NCI-H1694 treated with DMSO at 0.1 percent for 48 hours (cell line): ENCODE measurements around the gene AVP.

Source experiments
- DNase-seq: peaks from one replicate; lab custom pipeline; 2025; lab: John Stamatoyannopoulos, UW

Gene AVP

DNA sequence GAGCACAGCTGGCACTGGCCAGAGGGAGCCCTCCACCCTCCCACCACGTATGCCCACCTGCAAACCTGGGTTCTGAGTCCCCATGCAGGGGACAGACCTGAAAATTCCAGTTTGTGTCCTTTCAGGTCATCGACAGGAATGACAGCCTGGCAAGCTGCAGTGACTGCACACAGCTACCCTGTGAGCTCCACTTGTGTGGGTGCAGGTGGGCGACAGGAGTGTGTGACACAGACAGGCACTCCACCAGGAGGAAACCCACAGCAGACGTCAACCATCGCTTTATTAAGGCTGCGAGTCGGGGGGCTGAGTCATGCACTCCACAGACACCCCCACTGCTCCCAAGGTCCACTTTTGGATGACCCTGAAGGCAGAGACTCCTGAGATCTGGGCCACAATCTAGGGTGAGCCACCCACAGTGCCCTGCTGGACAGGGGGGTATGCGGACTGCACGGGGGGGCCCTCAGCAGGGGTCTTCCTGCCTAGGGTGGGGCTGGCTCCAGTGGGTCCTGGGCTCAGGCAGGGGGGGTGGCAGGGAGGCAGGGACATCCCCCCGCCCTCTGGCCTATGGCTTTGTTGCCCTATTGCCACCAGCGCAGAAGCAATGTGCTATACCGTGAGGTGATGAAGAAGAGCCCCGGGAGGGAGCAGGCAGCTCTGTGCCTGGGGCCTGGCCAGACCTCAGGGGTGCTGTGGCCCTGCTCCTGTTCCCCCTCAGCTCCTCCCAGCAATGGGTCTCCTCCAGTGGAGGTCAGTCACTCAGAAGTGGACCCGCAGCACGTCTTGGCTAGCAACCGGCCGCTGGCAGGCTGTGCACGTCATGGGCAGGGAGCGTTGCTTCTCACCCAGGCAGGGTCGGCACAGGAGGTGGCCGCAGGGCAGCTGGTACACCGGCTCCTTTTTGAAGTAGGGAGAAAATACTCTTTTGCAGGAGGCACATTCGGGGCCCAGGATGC is 25.1 kb upstream of the AVP start:
- DNase-seq: no peak

DNA sequence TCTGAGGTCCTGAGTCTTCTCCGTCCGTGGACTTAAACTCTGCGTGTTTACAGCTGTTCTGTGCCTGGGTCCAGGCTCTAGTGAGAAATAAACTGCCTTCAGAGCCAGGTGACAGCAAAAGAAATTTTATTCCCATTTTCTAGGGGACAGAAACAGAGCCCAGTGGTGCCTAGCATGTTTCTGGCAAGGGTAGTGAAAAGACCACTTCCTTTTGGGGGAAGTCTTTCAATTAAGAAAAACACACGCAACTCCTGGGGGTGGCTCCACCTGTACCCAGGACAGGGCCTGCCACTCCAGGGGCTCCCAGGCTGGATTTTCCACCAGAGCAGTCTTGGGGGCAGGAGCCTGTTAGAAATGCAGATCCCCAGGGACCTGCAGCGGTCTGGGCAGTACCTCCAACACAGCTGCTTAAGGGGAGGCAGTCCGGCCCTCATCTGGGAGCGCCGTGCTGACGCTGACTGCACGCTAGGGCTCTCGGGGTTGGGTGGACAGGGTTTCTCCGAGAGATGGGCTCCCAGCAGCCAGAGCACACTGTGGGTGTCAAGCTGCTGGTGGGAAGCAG is 23.0 kb upstream of the AVP start:
- no peak for DNase-seq

DNA sequence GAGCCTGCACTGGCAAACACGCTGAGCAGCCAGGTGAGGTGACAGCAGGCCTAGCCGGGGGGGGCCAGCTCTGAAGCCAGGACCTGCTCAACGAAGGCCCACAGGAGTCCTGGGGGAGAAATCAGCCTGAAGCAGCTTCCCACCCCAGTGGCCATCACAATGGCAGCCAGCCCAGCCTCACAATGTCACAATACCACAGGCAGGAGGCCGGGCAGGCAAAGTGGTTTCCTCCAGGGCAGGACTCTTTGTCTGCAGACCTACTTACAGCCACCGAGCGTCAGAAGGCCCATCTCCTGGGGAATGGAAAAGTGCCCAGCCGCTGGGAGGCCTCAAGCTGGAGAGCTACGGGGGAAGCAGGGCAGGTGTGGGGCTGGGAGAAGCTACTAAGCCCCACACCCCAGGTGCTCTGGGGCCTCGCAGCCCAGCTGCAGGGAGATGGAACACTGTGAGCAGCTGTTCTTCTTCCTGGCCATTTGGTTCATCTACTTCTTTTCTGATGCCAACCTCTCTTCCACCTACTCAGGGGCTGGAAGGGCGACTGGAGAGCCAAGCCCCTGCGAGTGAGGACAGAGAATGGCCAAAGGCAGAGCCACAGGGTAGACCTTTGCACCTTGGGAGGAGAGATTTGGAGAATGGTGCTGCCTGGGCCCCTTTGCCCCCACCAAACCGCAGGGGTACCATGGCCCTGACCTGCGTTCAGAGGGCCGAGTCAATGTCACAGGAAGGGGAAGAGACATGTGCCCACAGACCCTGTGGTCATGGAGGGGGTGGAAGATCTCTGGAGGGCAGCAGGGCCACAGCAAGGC is 22.3 kb upstream of the AVP start:
- DNase-seq: no peak

- no peak for DNase-seq
These were observed 21.7 kb upstream of the AVP start for GRCh38 chr20:3106185-3106584.

DNA sequence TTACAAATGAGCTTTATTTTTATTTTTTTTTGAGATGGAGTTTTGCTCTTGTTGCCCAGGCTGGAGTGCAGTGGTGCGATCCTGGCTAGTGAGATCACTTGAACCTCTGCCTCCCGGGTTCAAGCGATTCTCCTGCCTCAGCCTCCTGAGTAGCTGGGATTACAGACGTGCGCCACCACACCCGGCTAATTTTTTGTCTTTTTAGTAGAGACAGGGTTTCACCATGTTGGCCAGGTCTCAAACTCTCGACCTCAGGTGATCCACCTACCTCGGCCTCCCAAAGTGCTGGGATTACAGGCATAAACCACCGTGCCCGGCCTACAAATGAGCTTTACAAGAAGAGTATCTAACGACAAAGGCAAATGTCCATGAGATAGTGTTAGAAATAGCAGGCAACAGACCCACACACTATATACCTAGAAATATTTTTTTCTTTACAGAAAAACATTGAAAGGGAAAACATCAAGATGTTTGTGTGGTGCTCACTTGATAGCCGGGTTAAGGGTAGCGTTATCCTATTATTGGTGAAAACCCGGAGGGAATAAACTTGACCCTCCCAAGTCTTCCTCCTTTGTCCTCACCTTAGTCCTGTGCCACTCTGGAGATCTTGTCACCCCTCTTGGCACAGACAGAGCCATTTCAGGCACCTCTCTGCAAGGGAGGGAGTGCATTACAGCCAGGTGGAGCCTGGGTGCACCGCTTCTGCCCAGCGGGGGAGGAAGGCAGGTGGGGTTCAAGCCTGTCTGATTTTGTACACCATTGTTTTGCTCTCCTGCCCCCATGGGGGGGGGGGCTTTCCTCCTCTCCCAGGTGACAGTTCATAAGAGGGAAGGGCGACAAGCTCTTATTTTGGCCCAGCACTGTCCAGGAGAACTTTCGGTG is 21.0 kb upstream of the AVP start:
- DNase-seq: no peak

DNA sequence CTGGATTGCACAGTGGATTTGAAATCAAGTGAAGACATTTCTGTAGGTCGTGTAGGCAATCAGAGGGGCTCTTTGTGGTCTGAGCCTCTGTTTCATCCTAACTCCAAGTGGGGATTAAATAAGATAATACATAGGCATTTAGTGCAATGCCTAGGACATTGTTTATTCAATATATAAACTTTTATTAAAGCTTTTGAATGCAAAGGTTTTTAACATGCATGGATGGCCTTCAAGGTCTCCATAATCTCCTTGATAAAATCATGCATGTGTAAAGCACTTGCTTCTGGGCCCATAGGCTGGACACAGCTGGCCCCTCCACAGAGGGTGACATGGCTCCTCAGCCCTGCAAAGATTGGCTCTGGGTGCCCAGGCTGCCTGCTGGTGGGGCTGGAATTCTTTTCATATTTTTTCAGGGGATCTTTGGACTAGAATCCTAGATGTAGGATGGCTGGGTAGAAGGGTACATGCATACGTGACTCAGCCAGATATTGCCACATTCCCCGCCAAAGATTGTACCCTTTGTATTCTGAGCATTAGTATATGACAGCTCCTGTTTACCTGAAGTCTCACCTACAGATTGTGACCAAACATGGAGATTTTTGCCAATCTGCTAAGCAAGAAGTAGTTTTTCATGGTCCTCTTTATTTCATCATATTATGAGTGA is 19.0 kb upstream of the AVP start:
- no peak for DNase-seq

DNA sequence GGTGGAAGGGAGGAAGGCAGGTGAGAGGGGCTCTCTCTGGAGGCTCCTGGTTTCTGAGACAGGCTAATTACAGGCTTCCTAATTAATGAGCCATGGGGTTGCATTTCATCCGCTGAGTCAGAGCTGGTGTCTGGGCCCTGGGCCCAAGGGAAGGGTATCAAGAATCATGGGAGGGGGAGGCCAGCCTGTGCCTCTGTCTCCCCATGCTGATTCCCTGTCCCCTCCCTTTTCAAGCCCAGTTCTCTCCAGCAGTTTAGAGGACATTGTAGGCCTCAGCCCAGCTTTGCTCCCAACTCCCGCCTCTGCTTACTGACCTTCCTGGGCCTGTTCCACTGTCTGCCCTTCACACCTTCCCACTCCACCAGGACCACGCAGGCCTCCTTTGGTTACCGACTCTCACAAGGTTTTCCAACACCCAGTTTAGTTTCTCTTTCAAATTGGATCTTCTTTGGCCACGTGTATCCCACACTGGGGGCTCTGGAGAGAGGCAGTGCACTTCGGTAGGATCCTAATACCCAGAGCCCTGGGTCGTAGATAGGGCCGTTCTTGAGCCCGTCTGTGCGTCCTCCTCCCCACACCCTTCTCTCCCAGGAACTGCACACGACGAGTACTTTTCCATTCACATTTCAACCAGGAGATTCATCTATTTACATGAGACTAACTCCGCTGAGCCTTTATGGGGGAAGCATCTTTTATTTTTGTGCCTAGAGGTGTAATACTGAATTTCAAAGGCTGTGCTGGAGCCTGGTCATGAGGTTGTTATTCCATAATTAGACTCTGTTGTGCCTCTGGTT is 18.2 kb upstream of the AVP start:
- DNase-seq: no peak

DNA sequence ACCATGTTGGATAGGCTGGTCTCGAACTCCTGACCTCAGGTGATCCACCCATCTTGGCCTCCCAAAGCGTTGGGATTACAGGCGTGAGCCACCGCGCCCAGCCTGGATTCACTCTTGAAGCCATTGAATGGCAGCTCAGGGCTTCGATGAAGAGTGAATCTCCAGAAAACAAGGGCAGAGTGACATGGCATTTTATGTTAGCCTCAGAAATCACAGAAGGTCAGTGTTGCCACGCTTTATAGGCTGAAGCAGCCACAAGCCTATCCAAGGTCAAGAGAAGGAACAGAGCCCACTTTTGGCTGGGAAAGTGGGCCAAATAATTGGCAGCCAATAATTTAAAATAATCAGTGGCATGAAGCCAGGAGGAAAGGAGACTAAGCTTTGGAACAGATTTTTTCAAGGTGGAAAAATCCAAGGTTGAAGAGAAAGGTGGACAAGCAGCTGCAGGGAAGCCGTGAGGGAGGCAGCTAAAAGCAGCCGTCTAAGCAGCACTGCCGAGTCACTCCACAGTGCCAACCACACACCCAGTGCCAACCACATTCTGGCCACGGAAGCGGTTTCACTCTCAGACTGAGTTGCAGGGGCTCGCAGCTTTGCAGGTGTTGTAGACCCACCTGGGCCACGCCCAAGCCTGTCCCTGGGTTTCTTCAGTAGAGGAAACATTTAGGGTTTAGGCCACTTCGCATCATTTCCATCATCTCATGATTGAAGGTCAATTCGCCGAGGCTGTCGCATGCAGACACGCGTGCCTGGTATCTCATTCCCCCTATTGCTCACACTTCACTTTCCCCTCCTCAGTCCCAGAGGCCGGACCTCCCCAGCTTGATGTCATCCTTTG is 17.4 kb upstream of the AVP start:
- DNase-seq: no peak

GRCh38 chr20:3101251-3101650 is 16.7 kb upstream of the AVP start:
- DNase-seq: no peak

GRCh38 chr20:3100480-3100879 is 16.0 kb upstream of the AVP start:
- no peak for DNase-seq

- DNase-seq: no peak
These were observed 10.5 kb upstream of the AVP start for GRCh38 chr20:3094848-3095629.

GRCh38 chr20:3093861-3094361 is 9.4 kb upstream of the AVP start:
- no peak for DNase-seq

GRCh38 chr20:3092611-3093379 is 8.3 kb upstream of the AVP start:
- DNase-seq: no peak

- no peak for DNase-seq
These were observed 6.0 kb upstream of the AVP start for GRCh38 chr20:3090565-3090964.

GRCh38 chr20:3088031-3088430 is 3.5 kb upstream of the AVP start:
- no peak for DNase-seq

DNA sequence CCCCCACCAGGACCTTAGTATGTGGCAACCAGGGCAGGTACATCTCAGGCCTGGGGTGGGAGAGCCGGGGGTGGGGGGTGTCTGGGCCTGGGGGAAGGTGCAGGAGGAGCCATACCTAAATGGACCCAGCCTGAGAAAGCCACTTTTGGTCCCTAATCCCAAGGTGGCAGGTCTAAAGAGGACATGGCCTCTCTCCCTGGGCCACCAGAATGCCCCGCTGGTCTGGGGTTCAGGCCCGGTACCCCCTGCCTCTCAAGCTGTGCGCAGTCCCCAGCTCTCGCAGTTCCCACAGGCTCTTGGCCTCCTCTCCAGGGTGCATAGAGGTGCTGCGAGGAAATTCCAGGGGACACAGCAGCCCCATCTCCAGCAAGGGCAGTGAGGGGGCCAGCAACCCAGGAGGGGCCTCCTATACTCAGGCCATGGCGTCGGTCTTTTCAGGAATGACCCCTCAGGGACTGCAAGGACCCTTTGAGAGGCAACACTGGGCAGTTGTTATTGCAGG is 1.1 kb upstream of the AVP start:
- no peak for DNase-seq

DNA sequence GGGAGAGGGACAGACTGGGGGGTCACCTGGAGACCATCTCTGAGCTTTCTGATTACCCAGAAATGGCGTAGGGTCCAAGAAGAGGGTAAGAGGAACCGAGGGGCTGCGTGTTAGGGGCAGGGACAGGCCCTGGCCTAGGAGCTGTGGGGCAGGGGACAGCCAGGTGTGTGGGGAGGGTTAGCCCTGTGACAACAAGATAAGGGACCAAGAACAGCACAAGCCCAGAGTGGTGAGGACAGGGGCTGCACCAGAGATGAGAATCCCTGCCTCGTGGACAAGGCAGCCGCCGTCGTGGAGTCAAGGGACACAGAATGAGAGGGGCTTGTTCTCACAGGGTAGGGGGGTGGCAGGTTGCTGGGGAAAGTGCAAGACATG is 449 bp upstream of the AVP start:
- DNase-seq: no peak
